Cortex of kidney (tissue), 1 donor: ENCODE measurements around the gene ICAM5.

Experiments
- DNase-seq: peaks from one replicate; lab custom pipeline; 2025; lab: John Stamatoyannopoulos, UW

ICAM5 gene

GRCh38 chr19:10344780-10345179, 55.0 kb downstream of the ICAM5 start:
- DNase-seq = no peak
